Thyroid gland (tissue), 4 donors: ENCODE results near the gene RNF151. TPM values are rescaled to one million over a fixed set of nuclear protein-coding genes. Genes with fewer than 3 reads are reported as not detected.

Source experiments
- DNase-seq, 2 donors: peaks; one replicate each; pipeline ENCODE4 v3.0.0-alpha.2; 2019
- H3K27ac ChIP-seq, 3 donors: fragments of 200-600 bp; sonication (generic); 1 replicate in 2 of 3; 2 replicates in 1 of 3; pipeline ENCODE4 v1.5.1; 2016 to 2019; ENCODE audit warnings: mild to moderate bottlenecking in 1 of 3, moderate library complexity in 1 of 3
- H3K27me3 ChIP-seq: fragments of 200-600 bp; sonication (generic); one replicate; pipeline ENCODE4 v1.5.1; 2019
- H3K36me3 ChIP-seq, 2 donors: fragments of 200-600 bp; sonication (generic); one replicate each; pipeline ENCODE4 v1.5.1; 2016 to 2019
- H3K4me1 ChIP-seq, 2 donors: fragments of 200-600 bp; sonication (generic); one replicate each; pipeline ENCODE4 v1.5.1; 2017 to 2019
- H3K4me3 ChIP-seq, 3 donors: fragments of 200-600 bp; sonication (generic); replicated peaks in 1 of 3; 1 replicate in 2 of 3; 2 replicates in 1 of 3; pipeline ENCODE4 v1.5.1; 2016; ENCODE audit warnings: mild to moderate bottlenecking in 1 of 3
- H3K9me3 ChIP-seq: fragments of 200-600 bp; sonication (generic); one replicate; pipeline ENCODE4 v1.5.1; 2017
- CTCF ChIP-seq, 6 experiments: fragments of 200-600 bp in 3 of 6; fragments of 450-650 bp in 3 of 6; sonication (generic) in 3 of 6; IDR thresholded peaks; one replicate each; pipeline ENCODE4 v1.5.1; 2016 to 2019; ENCODE audit warnings: antibody characterized with exemption in 6 of 6, mild to moderate bottlenecking in 2 of 6, inconsistent platforms in 1 of 6, moderate library complexity in 1 of 6
- POLR2A ChIP-seq, 2 donors: fragments of 450-650 bp; IDR thresholded peaks; one replicate each; pipeline ENCODE4 v1.6.1; 2017; ENCODE audit warnings: antibody characterized with exemption in 2 of 2, mild to moderate bottlenecking in 2 of 2, moderate library complexity in 1 of 2
- WGBS, 2 donors: methylation state at CpG; one replicate each; pipeline ENCODE4 v1.1.5; 2017; 5-methylcytosine and 5-hydroxymethylcytosine counted together
- intact Hi-C: fragments of 100-400 bp; cut with DNase I; formaldehyde crosslinking; loops from one replicate; pipeline ENCODE4 v1.15.1; 2023
- small RNA-seq: library from RNA; depleted of rRNA; stranded (forward); fragments of <200 nt; gene quantifications from one replicate; pipeline ENCODE3, GENCODE V24; 2016
- total RNA-seq, 4 donors: library from RNA; depleted of rRNA; stranded (reverse); fragments of >200 nt; gene quantifications; one replicate each; pipeline ENCODE4 v1.2.3, GENCODE V29; 2016

The RNF151 gene
- total RNA-seq, 4 donors from 2014 or later, result not detected

- H3K4me3 ChIP-seq, result no peak overlapping the region
- TF ChIP-seq CTCF (IDR thresholded peaks at IDR 0.05), result peak in 1 of 6 experiments; percentile 13
- no peak for TF ChIP-seq POLR2A (IDR thresholded peaks at IDR 0.05)
- H3K27me3 ChIP-seq, result peaks cover 7% of the 10 kb centered on the region
- intact Hi-C loops, result no loop called here
- H3K9me3 ChIP-seq, result no peaks in the 10 kb centered on the region
- no peaks in the 10 kb centered on the region for H3K36me3 ChIP-seq
- DNase-seq, result no peak
- WGBS, 2 donors, result 38 to 51% methylated on average over 7 to 10 of the region's 13 CpGs
- peaks cover 0 to 16% of the 10 kb centered on the region in 2 donors for H3K4me1 ChIP-seq
- no peak overlapping the region for H3K27ac ChIP-seq
Measured at GRCh38 chr16:2016407-2016922, 49.8 kb downstream of the RNF151 start.

Small RNA genes within 50 kb of the gene (small RNA-seq; reads per million reads assigned to genes)
- gene AC005363.2, result not detected
- not detected for gene RN7SL219P
- not detected for gene SNORA10
- not detected for gene SNORA64

Other genes with a start within 250 kb of the RNF151 start
- gene NME3, start 195.3 kb upstream of the RNF151 start, total RNA-seq, result 100 to 1,000 TPM in 2 of 4 donors, 10 to 100 TPM in 2; 43.7 to 173 (median 103) TPM
- gene EME2, start 194.0 kb upstream of the RNF151 start, total RNA-seq, result 10 to 100 TPM; 12.8 to 31.8 (median 22.0) TPM
- gene MRPS34, start 193.7 kb upstream of the RNF151 start, total RNA-seq, result 100 to 1,000 TPM in 1 of 4 donors, 10 to 100 TPM in 3; 67.3 to 146 (median 98.1) TPM
- gene SPSB3, start 184.3 kb upstream of the RNF151 start, total RNA-seq, result 10 to 100 TPM; 52.2 to 87.3 (median 68.5) TPM
- 100 to 1,000 TPM in 3 of 4 donors, 10 to 100 TPM in 1; 47.3 to 122 (median 106) TPM for gene NUBP2, start 183.9 kb upstream of the RNF151 start, total RNA-seq
- gene IGFALS, start 173.2 kb upstream of the RNF151 start, total RNA-seq, result 1 to 10 TPM in 3 of 4 donors, under 1 TPM in 1; 0.13 to 4.2 (median 1.8) TPM
- gene HAGH, start 140.0 kb upstream of the RNF151 start, total RNA-seq, result 100 to 1,000 TPM in 3 of 4 donors, 10 to 100 TPM in 1; 91.7 to 150 (median 119) TPM
- 10 to 100 TPM; 40.9 to 52.5 (median 45.0) TPM for gene FAHD1, start 139.7 kb upstream of the RNF151 start, total RNA-seq
- under 1 TPM in 1 of 4 donors, not detected in 3; 0.13 TPM for gene MEIOB, start 94.7 kb upstream of the RNF151 start, total RNA-seq
- under 1 TPM in 1 of 4 donors, not detected in 3; 0.54 TPM for gene HS3ST6, start 48.4 kb upstream of the RNF151 start, total RNA-seq
- gene MSRB1, start 23.7 kb upstream of the RNF151 start, total RNA-seq, result 10 to 100 TPM in 2 of 4 donors, 1 to 10 TPM in 2; 5.0 to 43.7 (median 12.4) TPM
- gene RPL3L, start 12.2 kb upstream of the RNF151 start, total RNA-seq, result not detected
- 100 to 1,000 TPM; 174 to 325 (median 284) TPM for gene NDUFB10, start 7.3 kb upstream of the RNF151 start, total RNA-seq
- gene RPS2, start 2.0 kb upstream of the RNF151 start, total RNA-seq, result 1,000 to 10,000 TPM in 3 of 4 donors, 100 to 1,000 TPM in 1; 976 to 2,244 (median 1,167) TPM
- 10 to 100 TPM; 34.4 to 91.8 (median 53.7) TPM for gene TBL3, start 5.2 kb downstream of the RNF151 start, total RNA-seq
- gene NOXO1, start 14.6 kb downstream of the RNF151 start, total RNA-seq, result not detected
- gene GFER, start 17.3 kb downstream of the RNF151 start, total RNA-seq, result 10 to 100 TPM in 3 of 4 donors, 1 to 10 TPM in 1; 7.8 to 37.2 (median 22.3) TPM
- not detected for gene SYNGR3, start 23.1 kb downstream of the RNF151 start, total RNA-seq
- gene ZNF598, start 43.0 kb downstream of the RNF151 start, total RNA-seq, result 10 to 100 TPM; 19.0 to 38.4 (median 27.4) TPM
- under 1 TPM in 2 of 4 donors, not detected in 2; 0.54 to 0.63 TPM for gene NPW, start 52.9 kb downstream of the RNF151 start, total RNA-seq
- 100 to 1,000 TPM in 1 of 4 donors, 10 to 100 TPM in 3; 73.8 to 146 (median 81.6) TPM for gene NHERF2, start 60.0 kb downstream of the RNF151 start, total RNA-seq
- 10 to 100 TPM in 3 of 4 donors, 1 to 10 TPM in 1; 6.1 to 38.7 (median 25.0) TPM for gene NTHL1, start 81.0 kb downstream of the RNF151 start, total RNA-seq
- 100 to 1,000 TPM; 101 to 148 (median 109) TPM for gene TSC2, start 81.1 kb downstream of the RNF151 start, total RNA-seq
- 100 to 1,000 TPM in 1 of 4 donors, 10 to 100 TPM in 3; 66.9 to 153 (median 87.7) TPM for gene PKD1, start 169.0 kb downstream of the RNF151 start, total RNA-seq
- gene RAB26, start 181.8 kb downstream of the RNF151 start, total RNA-seq, result 1 to 10 TPM in 1 of 4 donors, under 1 TPM in 2, not detected in 1; 0.40 to 1.6 (median 0.89) TPM
- gene TRAF7, start 188.9 kb downstream of the RNF151 start, total RNA-seq, result 10 to 100 TPM; 27.7 to 51.9 (median 41.5) TPM
- gene CASKIN1, start 229.7 kb downstream of the RNF151 start, total RNA-seq, result 1 to 10 TPM in 1 of 4 donors, under 1 TPM in 3; 0.13 to 1.2 (median 0.40) TPM
- gene MLST8, start 238.6 kb downstream of the RNF151 start, total RNA-seq, result 10 to 100 TPM; 61.0 to 95.6 (median 63.1) TPM
- gene BRICD5, start 244.0 kb downstream of the RNF151 start, total RNA-seq, result 10 to 100 TPM in 2 of 4 donors, 1 to 10 TPM in 2; 3.8 to 44.6 (median 12.0) TPM
- gene PGP, start 248.0 kb downstream of the RNF151 start, total RNA-seq, result 10 to 100 TPM; 13.4 to 44.0 (median 28.8) TPM